H1 (cell line): ENCODE results near the gene SMIM28. TPM values are rescaled to one million over a fixed set of nuclear protein-coding genes. Genes with fewer than 3 reads are reported as not detected.

Experiments
- CTCF ChIA-PET: fragments of 300-600 bp; sonication (Branson Sonifier 250); formaldehyde crosslinking; loops from one replicate; lab custom pipeline; 2021; ENCODE audit not compliant: partially characterized antibody; lab: Charles Lee
- POLR2A ChIA-PET: fragments of 300-600 bp; sonication (Branson Sonifier 250); formaldehyde crosslinking; loops from one replicate; lab custom pipeline; 2021; ENCODE audit warnings: inconsistent platforms; ENCODE audit not compliant: partially characterized antibody; lab: Charles Lee
- DNase-seq, 2 experiments: peaks; one replicate each; pipeline versions ENCODE4 v3.0.0 to v3.0.0-alpha.2; 2010 to 2022; ENCODE audit warnings: low spot score in 2 of 2, low read depth in 1 of 2, mixed read lengths in 1 of 2
- FAIRE-seq: peaks from 2 replicates; lab custom pipeline; 2011; peaks lifted over from hg19 to GRCh38; lab: Jason Lieb, UNC
- H2AFZ ChIP-seq: 2 replicates; pipeline ENCODE4 v1.8.1; 2012; ENCODE audit warnings: low read length, inconsistent platforms
- H2AK5ac ChIP-seq: 2 replicates; pipeline ENCODE4 v1.6.1; 2013; ENCODE audit warnings: low read depth, low read length
- H2BK120ac ChIP-seq: replicated peaks from 2 replicates; pipeline ENCODE3; 2013; ENCODE audit warnings: low read depth, low read length, inconsistent platforms
- H2BK12ac ChIP-seq: 2 replicates; pipeline ENCODE4 v1.6.1; 2013; ENCODE audit warnings: low read depth, low read length
- H2BK15ac ChIP-seq: 2 replicates; pipeline ENCODE4 v1.6.1; 2013; ENCODE audit warnings: low read length
- H2BK20ac ChIP-seq: 2 replicates; pipeline ENCODE4 v1.6.1; 2013; ENCODE audit warnings: low read length
- H2BK5ac ChIP-seq: 2 replicates; pipeline ENCODE4 v1.6.1; 2013; ENCODE audit warnings: low read depth, low read length
- H3K14ac ChIP-seq: 2 replicates; pipeline ENCODE4 v1.6.1; 2013; ENCODE audit warnings: inconsistent platforms; ENCODE audit not compliant: insufficient read length
- H3K18ac ChIP-seq: 2 replicates; pipeline ENCODE4 v1.6.1; 2013; ENCODE audit warnings: low read length; ENCODE audit errors: extremely low read depth
- H3K23ac ChIP-seq: 2 replicates; pipeline ENCODE4 v1.6.1; 2013; ENCODE audit warnings: inconsistent platforms; ENCODE audit not compliant: insufficient read length
- H3K23me2 ChIP-seq: 2 replicates; pipeline ENCODE4 v1.6.1; 2013; ENCODE audit warnings: low read depth, low read length
- H3K27ac ChIP-seq: 2 replicates; pipeline ENCODE4 v1.6.1; 2011; ENCODE audit warnings: low read depth, low read length, inconsistent platforms
- H3K27me3 ChIP-seq, 4 experiments: replicated peaks in 1 of 4; 1 replicate in 1 of 4; 2 replicates in 3 of 4; pipeline versions ENCODE4 v1.6.1 to v1.8.1; 2011 to 2013; ENCODE audit warnings: low read length in 3 of 4, mild to moderate bottlenecking in 3 of 4, inconsistent platforms in 2 of 4, mixed read lengths in 2 of 4, moderate library complexity in 1 of 4; ENCODE audit not compliant: control insufficient read depth in 3 of 4, insufficient read depth in 3 of 4; ENCODE audit errors: extremely low read depth in 1 of 4
- H3K36me3 ChIP-seq, 4 experiments: 2 replicates each; pipeline versions ENCODE4 v1.6.1 to v1.8.1; 2011 to 2013; ENCODE audit warnings: mild to moderate bottlenecking in 4 of 4, low read length in 3 of 4, moderate library complexity in 2 of 4, control low read depth in 1 of 4, inconsistent platforms in 1 of 4; ENCODE audit not compliant: insufficient read depth in 4 of 4, control insufficient read depth in 2 of 4
- H3K4ac ChIP-seq: replicated peaks from 2 replicates; pipeline ENCODE3; 2013; ENCODE audit warnings: low read length, low read depth, mixed read lengths, inconsistent platforms; ENCODE audit not compliant: insufficient read length
- H3K4me1 ChIP-seq, 4 experiments: replicated peaks in 1 of 4; 1 replicate in 1 of 4; 2 replicates in 3 of 4; pipeline versions ENCODE4 v1.6.1 to v1.8.1; 2011 to 2013; ENCODE audit warnings: low read length in 3 of 4, inconsistent platforms in 2 of 4, mixed read lengths in 1 of 4; ENCODE audit not compliant: insufficient read depth in 4 of 4, control insufficient read depth in 3 of 4
- H3K4me2 ChIP-seq, 2 experiments: 2 replicates each; pipeline versions ENCODE4 v1.6.1 to v1.8.1; 2011 to 2013; ENCODE audit warnings: low read depth in 2 of 2, low read length in 2 of 2, control low read depth in 1 of 2, inconsistent platforms in 1 of 2, mild to moderate bottlenecking in 1 of 2; ENCODE audit not compliant: insufficient read depth in 1 of 2
- H3K4me3 ChIP-seq, 4 experiments: fragments of 200-600, 300-600 bp in 1 of 4; sonication (generic), shearing (Covaris generic), sonication (Bioruptor Twin) in 1 of 4; 2 replicates each; pipeline versions ENCODE4 v1.5.1 to v1.8.1; 2011 to 2016; ENCODE audit warnings: low read length in 4 of 4, low read depth in 3 of 4, control low read depth in 2 of 4, inconsistent platforms in 2 of 4, mild to moderate bottlenecking in 2 of 4, mixed read lengths in 1 of 4, moderate library complexity in 1 of 4; ENCODE audit not compliant: insufficient read depth in 2 of 4; ENCODE audit errors: extremely low read depth in 1 of 4
- H3K56ac ChIP-seq: replicated peaks from 2 replicates; pipeline ENCODE3; 2013; ENCODE audit warnings: low read depth, mild to moderate bottlenecking, mixed read lengths, low read length, inconsistent platforms; ENCODE audit not compliant: insufficient read length
- H3K79me1 ChIP-seq: 2 replicates; pipeline ENCODE4 v1.6.1; 2013; ENCODE audit warnings: low read depth, low read length, control low read depth
- H3K79me2 ChIP-seq, 2 experiments: 2 replicates each; pipeline versions ENCODE4 v1.6.1 to v1.8.1; 2012 to 2013; ENCODE audit warnings: low read length in 2 of 2, mild to moderate bottlenecking in 2 of 2, inconsistent platforms in 1 of 2; ENCODE audit not compliant: insufficient read depth in 2 of 2, control insufficient read depth in 1 of 2
- H3K9ac ChIP-seq, 4 experiments: replicated peaks in 1 of 4; 1 replicate in 1 of 4; 2 replicates in 3 of 4; pipeline versions ENCODE4 v1.6.1 to v1.8.1; 2011 to 2013; ENCODE audit warnings: low read depth in 3 of 4, low read length in 3 of 4, control low read depth in 2 of 4, mild to moderate bottlenecking in 2 of 4, moderate library complexity in 2 of 4, inconsistent platforms in 1 of 4; ENCODE audit errors: extremely low read depth in 1 of 4
- H3K9me3 ChIP-seq, 2 experiments: 2 replicates each; pipeline versions ENCODE4 v1.6.1 to v1.8.1; 2012 to 2013; ENCODE audit warnings: mild to moderate bottlenecking in 2 of 2, moderate library complexity in 2 of 2, control low read depth in 1 of 2, inconsistent platforms in 1 of 2, low read depth in 1 of 2, low read length in 1 of 2, mixed read lengths in 1 of 2; ENCODE audit not compliant: insufficient read depth in 2 of 2
- H4K20me1 ChIP-seq, 2 experiments: replicated peaks in 1 of 2; 2 replicates each; pipeline versions ENCODE3 to v1.8.1; 2011 to 2013; ENCODE audit warnings: inconsistent platforms in 2 of 2, low read length in 2 of 2, mild to moderate bottlenecking in 1 of 2; ENCODE audit not compliant: insufficient read depth in 2 of 2, control insufficient read depth in 1 of 2
- H4K5ac ChIP-seq: 2 replicates; pipeline ENCODE4 v1.6.1; 2013; ENCODE audit warnings: low read length, low read depth, mixed read lengths, inconsistent platforms; ENCODE audit not compliant: insufficient read length
- H4K8ac ChIP-seq: 2 replicates; pipeline ENCODE4 v1.8.0; 2013; ENCODE audit warnings: mild to moderate bottlenecking, moderate library complexity, low read length, inconsistent platforms; ENCODE audit not compliant: insufficient read depth; ENCODE audit errors: extremely low read depth
- H4K91ac ChIP-seq: replicated peaks from 2 replicates; pipeline ENCODE3; 2013; ENCODE audit warnings: low read length, mixed read lengths, inconsistent platforms; ENCODE audit not compliant: insufficient read length
- FOSL1 ChIP-seq: IDR thresholded peaks from 2 replicates; pipeline ENCODE4 v1.6.1; 2011; ENCODE audit warnings: mild to moderate bottlenecking, low read depth, low read length, moderate library complexity; ENCODE audit not compliant: insufficient read depth
- GTF2F1 ChIP-seq: IDR thresholded peaks from 2 replicates; pipeline ENCODE4 v1.6.1; 2012; ENCODE audit warnings: low read depth, low read length, improper control_type of control experiment, borderline replicate concordance
- HDAC6 ChIP-seq: IDR thresholded peaks from one replicate; pipeline ENCODE4 v1.7.1; 2012; ENCODE audit warnings: low read depth, mild to moderate bottlenecking, inconsistent platforms, low read length, moderate library complexity
- JUND ChIP-seq: IDR thresholded peaks from 2 replicates; pipeline ENCODE4 v1.6.1; 2011; ENCODE audit warnings: mild to moderate bottlenecking, improper control_type of control experiment, low read length
- ZNF274 ChIP-seq: IDR thresholded peaks from 2 replicates; pipeline ENCODE4 v1.7.0; 2012; ENCODE audit warnings: low read length, borderline replicate concordance; ENCODE audit errors: extremely low read depth
- WGBS, 2 experiments: shearing (Covaris generic) in 1 of 2; methylation state at CpG; one replicate each; pipeline versions ENCODE4 v1.1.6 to v1.1.7; 2013 to 2015; ENCODE audit warnings: low lambda C conversion rate in 2 of 2, mixed read lengths in 2 of 2, inconsistent platforms in 1 of 2, low coverage in 1 of 2, missing lambda C conversion rate in 1 of 2; ENCODE audit not compliant: insufficient replicate concordance in 2 of 2, insufficient coverage in 1 of 2, insufficient read length in 1 of 2; ENCODE audit errors: extremely low coverage in 1 of 2, missing lambda C conversion rate in 1 of 2; 5-methylcytosine and 5-hydroxymethylcytosine counted together
- polyA plus RNA-seq, 7 experiments: library from polyadenylated mRNA; depleted of rRNA in 3 of 7; stranded (reverse) in 5 of 7; unstranded in 2 of 7; fragments of >200 nt in 5 of 7; fragments of 200-250 nt in 2 of 7; gene quantifications; 1 replicate in 5 of 7; 2 replicates in 1 of 7; 4 replicates in 1 of 7; pipeline versions ENCODE4 v1.2.1 to v1.2.3, GENCODE V29; 2011 to 2013; ENCODE audit warnings: missing spikeins in 2 of 7, mixed read lengths in 2 of 7
- total RNA-seq: library from RNA; stranded (reverse); fragmentation: NEBNext Ultra II Directional; extraction: Animal tissue kit (Norgen Biotek cat#: 25700); gene quantifications from 2 replicates; pipeline ENCODE4 v1.2.1, GENCODE V29; 2021
- TF ChIP-seq, protein P1 (sequence below): IDR thresholded peaks from 2 replicates; pipeline ENCODE4 v1.6.1; 2012; ENCODE audit warnings: low read length, inconsistent platforms

SMIM28 gene
- total and polyA plus RNA-seq, 2 of the 8 experiments (the other 6 are each of a cell fraction or from before 2014, with no cell fraction given) = not detected

DNA sequence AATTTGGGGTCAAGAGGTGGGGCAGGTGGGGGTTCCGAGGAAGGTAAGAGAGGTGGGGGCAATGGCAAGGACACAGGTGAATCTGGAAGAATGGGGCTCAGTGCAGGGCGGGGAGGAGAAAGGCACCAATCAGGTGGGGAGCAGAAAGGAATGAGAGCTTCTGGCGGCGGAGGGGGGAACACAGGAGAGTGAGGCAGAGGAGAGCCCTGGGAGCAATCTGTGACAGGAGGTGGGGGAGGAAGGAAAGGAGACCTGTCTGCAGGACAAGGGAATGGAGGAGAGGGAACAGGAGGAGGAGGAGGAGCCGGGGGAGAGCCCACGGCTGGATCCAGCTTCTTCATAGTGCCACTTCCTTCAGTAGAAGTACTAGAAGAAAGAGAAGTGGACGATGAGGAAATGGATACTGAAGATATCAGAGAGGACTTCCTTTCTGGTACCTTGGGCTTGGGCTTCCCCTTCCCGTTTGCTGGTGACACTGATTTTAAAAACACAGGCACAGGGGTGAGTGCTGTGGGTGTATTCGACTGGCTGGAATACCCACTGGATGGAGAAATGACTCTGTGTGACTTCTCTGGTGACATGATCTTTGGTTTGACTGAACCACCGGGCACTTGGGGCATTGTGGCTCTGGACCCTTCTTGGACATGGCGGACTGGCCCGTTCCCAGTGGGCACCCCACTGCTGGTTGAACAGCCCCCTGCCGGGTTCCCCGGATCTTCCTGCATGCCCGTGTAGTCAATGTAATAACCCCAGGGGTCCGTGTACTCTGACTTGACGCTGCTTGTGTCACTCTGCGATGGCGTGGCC is 53.8 kb downstream of the SMIM28 start:
- H3K79me2 ChIP-seq = no peaks in the 10 kb centered on the region
- CTCF ChIA-PET = interaction anchor here (0.6 to 11.4 kb wide), 11 partner anchors 9 to 340 kb away, joined by 3 to 192 read pairs (median 13); no protein-coding TSS in a partner anchor
- no peak overlapping the region for H3K4me3 ChIP-seq
- H3K4ac ChIP-seq = no peak overlapping the region
- H3K27me3 ChIP-seq = no peaks in the 10 kb centered on the region
- H3K18ac ChIP-seq = no peak overlapping the region
- H3K36me3 ChIP-seq = peaks cover 0 to 14% (median 1%) of the 10 kb centered on the region in 4 experiments; a peak in 4 of 8 replicates
- no peak overlapping the region; the same call in 1 of the 2 replicates for H2BK5ac ChIP-seq
- H3K23me2 ChIP-seq = no peaks in the 10 kb centered on the region
- no peaks in the 10 kb centered on the region; the same call in 1 of the 2 replicates for H3K79me1 ChIP-seq
- H2BK12ac ChIP-seq = no peak overlapping the region
- no peak overlapping the region for H2BK15ac ChIP-seq
- DNase-seq (no peak), FAIRE-seq (no peak)
- H4K8ac ChIP-seq = peak overlapping the region; percentile 18; the same call in 1 of the 2 replicates
- peaks cover 2 to 3% of the 10 kb centered on the region in 2 experiments for H4K20me1 ChIP-seq
- no peak overlapping the region for H3K9ac ChIP-seq
- no peaks in the 10 kb centered on the region; a peak in 2 of 7 replicates for H3K4me1 ChIP-seq
- no peak overlapping the region for H2AK5ac ChIP-seq
- POLR2A ChIA-PET = interaction anchor here (0.6 kb wide), 2 partner anchors 57 to 1045 kb away, joined by 3 to 4 read pairs; no protein-coding TSS in a partner anchor
- 91% methylated on average over 16 of the region's 19 CpGs; no CpG with 5 or more reads in 1 of the 2 experiments for WGBS, 2 experiments
- H3K9me3 ChIP-seq = no peaks in the 10 kb centered on the region
- H3K56ac ChIP-seq = no peak overlapping the region
- H3K4me2 ChIP-seq = no peak overlapping the region
- H2BK20ac ChIP-seq = no peak overlapping the region
- no peak overlapping the region for H2BK120ac ChIP-seq
- H2AFZ ChIP-seq = no peak overlapping the region
- no peak overlapping the region for H3K14ac ChIP-seq
- no peak overlapping the region for H3K27ac ChIP-seq
- H4K91ac ChIP-seq = peak overlapping the region; percentile 38
- H4K5ac ChIP-seq = no peak overlapping the region
- no peak overlapping the region for H3K23ac ChIP-seq
- no peak for TF ChIP-seq HDAC6
- no peak for TF ChIP-seq ZNF274
- TF ChIP-seq JUND = no peak
- TF ChIP-seq GTF2F1 = no peak
- TF ChIP-seq, protein P1, sequence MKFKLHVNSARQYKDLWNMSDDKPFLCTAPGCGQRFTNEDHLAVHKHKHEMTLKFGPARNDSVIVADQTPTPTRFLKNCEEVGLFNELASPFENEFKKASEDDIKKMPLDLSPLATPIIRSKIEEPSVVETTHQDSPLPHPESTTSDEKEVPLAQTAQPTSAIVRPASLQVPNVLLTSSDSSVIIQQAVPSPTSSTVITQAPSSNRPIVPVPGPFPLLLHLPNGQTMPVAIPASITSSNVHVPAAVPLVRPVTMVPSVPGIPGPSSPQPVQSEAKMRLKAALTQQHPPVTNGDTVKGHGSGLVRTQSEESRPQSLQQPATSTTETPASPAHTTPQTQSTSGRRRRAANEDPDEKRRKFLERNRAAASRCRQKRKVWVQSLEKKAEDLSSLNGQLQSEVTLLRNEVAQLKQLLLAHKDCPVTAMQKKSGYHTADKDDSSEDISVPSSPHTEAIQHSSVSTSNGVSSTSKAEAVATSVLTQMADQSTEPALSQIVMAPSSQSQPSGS = no peak
- TF ChIP-seq FOSL1 = no peak
